ENCODE results near the gene ZSCAN12.
A peak's percentile ranks its signal among the peaks of the same experiment; 100 is the strongest.
"Not testable (repeated sequence)": the region's sequence is repeated elsewhere in the genome, so short reads cannot be mapped to it uniquely, and the experiment has no call there.

ZSCAN12 gene

GRCh38 chr6:28399350-28400121 lies at the start of gene ZSCAN12:
Gene ZSCAN12, minus strand, starts transcription at chr6:28399747. Its CDS starts 1,342 bp downstream, at chr6:28398405.
- DNase-seq (ENCODE audit: low spot score), result peak; percentile 14

- DNase-seq (ENCODE audit: low spot score), result no peak
Measured at GRCh38 chr6:28449056-28449455, 49.5 kb upstream of the ZSCAN12 start.

GRCh38 chr6:28447512-28447906 lies 48.0 kb upstream of the ZSCAN12 start:
- DNase-seq (ENCODE audit: low spot score), result not testable (repeated sequence)

- no peak for DNase-seq (ENCODE audit: low spot score)
Measured at GRCh38 chr6:28446818-28447511, 47.4 kb upstream of the ZSCAN12 start.

GRCh38 chr6:28444759-28445158 lies 45.2 kb upstream of the ZSCAN12 start:
- DNase-seq (ENCODE audit: low spot score), result not testable (repeated sequence)

- peak; percentile 4 for DNase-seq (ENCODE audit: low spot score)
Measured at GRCh38 chr6:28443112-28443773, 43.7 kb upstream of the ZSCAN12 start, which contains the start of gene ZSCAN23. Gene ZSCAN23, minus strand, starts transcription at chr6:28443491. Its CDS starts 7,225 bp downstream, at chr6:28436266.

- DNase-seq (ENCODE audit: low spot score), result no peak
Measured at GRCh38 chr6:28442586-28442985, 43.0 kb upstream of the ZSCAN12 start.

GRCh38 chr6:28436404-28436803 lies 36.9 kb upstream of the ZSCAN12 start:
- no peak for DNase-seq (ENCODE audit: low spot score)

- no peak for DNase-seq (ENCODE audit: low spot score)
Measured at GRCh38 chr6:28433119-28433518, 33.6 kb upstream of the ZSCAN12 start.

GRCh38 chr6:28429781-28430180 lies 30.2 kb upstream of the ZSCAN12 start:
- no peak for DNase-seq (ENCODE audit: low spot score)

- DNase-seq (ENCODE audit: low spot score), result no peak
Measured at GRCh38 chr6:28425944-28426541, 26.5 kb upstream of the ZSCAN12 start.

- DNase-seq (ENCODE audit: low spot score), result no peak
Measured at GRCh38 chr6:28424163-28424562, 24.6 kb upstream of the ZSCAN12 start.

GRCh38 chr6:28423546-28423945 lies 24.0 kb upstream of the ZSCAN12 start:
- DNase-seq (ENCODE audit: low spot score), result no peak

GRCh38 chr6:28413681-28414080 lies 14.1 kb upstream of the ZSCAN12 start:
- DNase-seq (ENCODE audit: low spot score), result no peak

GRCh38 chr6:28410767-28411166 lies 11.2 kb upstream of the ZSCAN12 start:
- DNase-seq (ENCODE audit: low spot score), result no peak

GRCh38 chr6:28408076-28408802 lies 8.7 kb upstream of the ZSCAN12 start:
- no peak for DNase-seq (ENCODE audit: low spot score)

- no peak for DNase-seq (ENCODE audit: low spot score)
Measured at GRCh38 chr6:28407401-28407800, 7.9 kb upstream of the ZSCAN12 start.

GRCh38 chr6:28403923-28404322 lies 4.4 kb upstream of the ZSCAN12 start:
- DNase-seq (ENCODE audit: low spot score), result not testable (repeated sequence)

- no peak for DNase-seq (ENCODE audit: low spot score)
Measured at GRCh38 chr6:28402197-28402596, 2.6 kb upstream of the ZSCAN12 start.

GRCh38 chr6:28401172-28401571 lies 1.6 kb upstream of the ZSCAN12 start:
- DNase-seq (ENCODE audit: low spot score), result no peak

GRCh38 chr6:28400122-28400451 lies 540 bp upstream of the ZSCAN12 start:
- DNase-seq (ENCODE audit: low spot score), result no peak

GRCh38 chr6:28395918-28396317 lies 3.6 kb downstream of the ZSCAN12 start:
- no peak for DNase-seq (ENCODE audit: low spot score)

Measured in SW480 (cell line).